ENCODE data around the gene MTHFD1L.
"Not testable (repeated sequence)": the region's sequence is repeated elsewhere in the genome, so short reads cannot be mapped to it uniquely, and the experiment has no call there.

Gene MTHFD1L

DNA sequence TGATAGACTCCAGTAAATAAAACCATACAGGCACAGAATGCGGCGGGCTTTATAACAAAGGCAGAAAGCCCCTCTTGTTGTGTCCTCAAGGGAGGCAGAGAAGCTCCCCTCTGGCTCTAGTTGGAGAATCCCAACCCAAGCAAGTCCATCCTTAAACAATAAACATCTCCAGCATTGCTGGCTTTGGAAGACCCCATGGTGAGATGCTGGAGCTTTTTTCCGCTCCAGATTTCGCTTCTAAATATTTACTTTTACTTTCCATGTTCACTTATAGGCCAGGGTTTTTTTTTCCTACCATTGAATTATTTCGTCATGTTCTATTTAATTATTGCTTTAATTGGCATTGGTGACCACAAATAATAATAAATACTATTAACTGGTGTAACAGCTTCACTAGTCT lies 176.2 kb downstream of the MTHFD1L start:
- no peak for DNase-seq (ENCODE audit: low spot score)

DNA sequence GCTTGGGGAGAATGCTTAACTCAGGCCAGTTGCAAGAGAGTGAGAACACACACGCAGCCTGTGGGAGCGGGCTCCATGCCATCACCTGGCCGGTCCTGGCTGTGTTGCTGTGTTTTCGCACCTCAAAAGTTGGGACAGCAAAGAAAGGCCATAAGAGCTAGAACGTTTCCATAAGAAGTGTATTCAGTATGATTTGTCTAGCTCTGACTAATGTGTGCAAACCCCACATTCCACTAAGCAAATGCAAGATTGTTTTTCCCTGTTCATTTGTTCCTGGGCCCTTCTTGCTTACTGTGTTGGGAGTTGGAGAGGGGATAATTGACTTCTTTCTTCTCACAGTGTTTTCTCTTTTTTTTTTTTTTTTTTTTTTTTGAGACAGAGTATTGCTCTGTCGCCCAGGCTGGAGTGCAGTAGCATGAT lies 177.4 kb downstream of the MTHFD1L start:
- DNase-seq (ENCODE audit: low spot score): not testable (repeated sequence)

GRCh38 chr6:151043944-151044343 lies 178.4 kb downstream of the MTHFD1L start:
- no peak for DNase-seq (ENCODE audit: low spot score)

- no peak for DNase-seq (ENCODE audit: low spot score)
These were observed 179.3 kb downstream of the MTHFD1L start for GRCh38 chr6:151044465-151045441.

DNA sequence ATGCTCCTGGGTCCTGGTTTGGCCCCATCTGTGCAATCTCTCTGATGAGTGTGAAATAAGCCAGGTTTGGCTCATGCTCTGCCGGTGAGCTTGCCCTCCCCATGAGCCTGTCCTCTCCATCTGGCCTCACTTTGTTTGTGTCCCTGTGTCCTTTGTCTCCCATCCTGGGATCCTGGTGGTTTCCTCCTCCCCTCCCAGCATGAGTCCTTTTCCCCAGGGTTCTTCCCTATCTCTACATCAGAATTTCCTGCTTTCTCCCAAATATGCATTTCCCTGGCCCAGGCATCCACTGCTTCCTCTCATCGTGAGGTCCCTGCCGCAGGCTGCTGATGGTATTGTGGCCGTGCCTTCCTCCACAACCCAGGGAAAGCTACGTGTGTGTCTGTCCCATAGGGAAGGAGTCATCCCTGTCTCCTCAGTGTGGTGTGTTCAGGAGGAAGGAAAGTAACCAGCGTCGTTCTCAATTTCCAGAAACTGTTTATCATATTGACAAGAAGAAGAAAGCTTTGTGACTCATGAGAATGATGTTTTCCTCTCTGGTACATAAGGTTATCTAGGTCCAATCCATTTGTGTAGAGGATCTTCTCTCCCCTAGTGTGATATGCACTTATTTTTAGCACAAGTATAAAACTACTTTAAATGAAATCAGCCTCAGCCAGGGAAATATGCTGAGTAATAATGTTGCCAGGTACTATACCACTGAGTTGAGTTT lies 180.2 kb downstream of the MTHFD1L start:
- DNase-seq (ENCODE audit: low spot score): not testable (repeated sequence)

- no peak for DNase-seq (ENCODE audit: low spot score)
These were observed 185.7 kb downstream of the MTHFD1L start for GRCh38 chr6:151051164-151051563.

- no peak for DNase-seq (ENCODE audit: low spot score)
These were observed 186.6 kb downstream of the MTHFD1L start for GRCh38 chr6:151052021-151052646.

DNA sequence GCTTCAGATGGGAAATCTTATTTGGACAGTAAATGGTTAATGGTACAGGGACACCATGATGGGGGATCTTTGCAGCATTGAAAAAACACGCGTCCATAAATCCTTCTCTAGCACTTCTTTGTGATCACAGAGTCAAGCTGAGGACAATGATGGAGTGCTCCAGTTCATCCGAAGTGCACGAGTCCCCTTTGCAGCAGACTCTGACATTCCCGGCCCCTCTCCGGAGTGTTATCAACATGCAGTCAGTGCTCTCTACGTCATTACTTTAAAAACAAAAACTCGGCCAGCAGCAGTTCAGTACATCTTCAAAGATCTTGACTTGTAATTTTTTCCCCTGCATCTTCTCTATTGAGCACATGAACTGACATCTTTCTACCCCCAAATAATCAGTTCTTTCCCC lies 188.8 kb downstream of the MTHFD1L start:
- no peak for DNase-seq (ENCODE audit: low spot score)

GRCh38 chr6:151056230-151056907 lies 190.9 kb downstream of the MTHFD1L start:
- no peak for DNase-seq (ENCODE audit: low spot score)

DNA sequence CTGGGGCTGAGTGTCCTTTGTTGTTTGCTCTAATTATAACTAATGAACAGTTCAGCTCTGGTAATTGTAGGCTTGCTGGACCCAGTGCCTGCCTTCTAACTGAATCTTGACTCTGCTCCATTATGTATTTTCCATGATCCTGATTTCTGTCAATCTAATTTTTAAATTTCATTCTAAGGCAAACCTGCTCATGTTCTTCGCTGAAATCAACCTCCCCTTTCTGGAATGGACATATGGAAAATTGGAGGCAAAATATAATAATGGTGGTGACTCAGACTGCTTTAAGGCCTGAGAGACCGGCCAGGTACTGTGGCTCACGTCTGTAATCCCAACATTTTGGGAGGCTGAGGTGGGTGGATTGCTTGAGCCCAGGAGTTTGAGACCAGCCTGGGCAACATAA lies 191.6 kb downstream of the MTHFD1L start:
- DNase-seq (ENCODE audit: low spot score): no peak

DNA sequence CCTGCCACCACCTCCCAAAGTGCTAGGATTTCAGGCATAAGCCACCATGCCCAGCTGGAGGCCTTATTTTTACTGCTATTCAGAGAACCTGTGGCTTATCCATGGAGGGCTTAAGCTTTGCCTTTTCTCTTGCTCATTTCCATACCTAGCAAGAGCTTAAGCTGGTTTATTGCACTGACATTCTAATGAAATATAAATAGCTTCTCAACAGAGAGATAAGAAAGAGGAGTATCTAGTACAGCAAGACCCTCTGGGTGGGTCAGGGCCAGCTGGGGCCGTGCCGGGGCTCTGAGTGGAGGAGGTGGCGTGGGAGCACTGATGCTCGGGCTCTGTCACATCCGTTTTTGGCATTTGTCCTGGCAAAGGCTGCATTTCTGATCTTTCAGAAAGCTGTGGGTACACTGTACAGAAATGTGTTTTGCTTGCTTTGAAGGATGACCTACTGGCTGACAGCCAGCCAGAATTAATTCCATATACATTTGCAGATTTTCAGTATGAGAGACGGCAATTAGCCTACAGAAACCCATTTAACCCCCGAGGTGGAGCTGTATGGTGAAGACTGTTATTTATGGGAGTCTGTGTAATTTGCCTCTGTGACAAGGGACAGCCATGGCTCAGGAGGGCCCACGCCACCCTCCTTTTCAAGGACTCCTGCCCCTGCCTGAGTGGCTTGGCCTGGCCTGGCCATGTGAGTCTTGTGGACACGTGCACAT lies 192.7 kb downstream of the MTHFD1L start:
- DNase-seq (ENCODE audit: low spot score): no peak

DNA sequence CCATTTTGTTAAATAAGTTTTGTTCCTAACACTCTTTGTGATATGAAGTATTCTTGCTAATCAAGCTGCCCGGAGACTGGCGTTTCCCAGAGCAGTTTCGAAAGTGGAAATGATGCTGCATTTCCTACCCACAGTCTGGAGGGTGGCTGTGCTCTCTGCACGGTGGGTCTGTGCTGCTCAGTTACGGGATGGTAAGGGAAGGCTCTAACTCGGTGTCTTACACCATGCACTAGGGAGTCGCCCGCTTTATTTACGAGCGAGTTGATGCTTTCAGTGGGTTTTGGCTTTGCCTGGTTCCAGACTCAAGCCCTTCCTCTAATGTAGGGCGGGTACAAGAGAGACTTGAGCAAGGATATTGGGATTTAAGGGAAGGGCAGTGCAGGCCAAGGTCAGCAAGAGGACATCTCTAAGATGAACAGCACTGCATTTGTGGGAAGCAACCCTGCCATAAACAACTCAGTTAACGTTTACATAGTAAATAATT lies 194.2 kb downstream of the MTHFD1L start:
- no peak for DNase-seq (ENCODE audit: low spot score)

- DNase-seq (ENCODE audit: low spot score): no peak
These were observed 194.7 kb downstream of the MTHFD1L start for GRCh38 chr6:151060096-151060765.

DNA sequence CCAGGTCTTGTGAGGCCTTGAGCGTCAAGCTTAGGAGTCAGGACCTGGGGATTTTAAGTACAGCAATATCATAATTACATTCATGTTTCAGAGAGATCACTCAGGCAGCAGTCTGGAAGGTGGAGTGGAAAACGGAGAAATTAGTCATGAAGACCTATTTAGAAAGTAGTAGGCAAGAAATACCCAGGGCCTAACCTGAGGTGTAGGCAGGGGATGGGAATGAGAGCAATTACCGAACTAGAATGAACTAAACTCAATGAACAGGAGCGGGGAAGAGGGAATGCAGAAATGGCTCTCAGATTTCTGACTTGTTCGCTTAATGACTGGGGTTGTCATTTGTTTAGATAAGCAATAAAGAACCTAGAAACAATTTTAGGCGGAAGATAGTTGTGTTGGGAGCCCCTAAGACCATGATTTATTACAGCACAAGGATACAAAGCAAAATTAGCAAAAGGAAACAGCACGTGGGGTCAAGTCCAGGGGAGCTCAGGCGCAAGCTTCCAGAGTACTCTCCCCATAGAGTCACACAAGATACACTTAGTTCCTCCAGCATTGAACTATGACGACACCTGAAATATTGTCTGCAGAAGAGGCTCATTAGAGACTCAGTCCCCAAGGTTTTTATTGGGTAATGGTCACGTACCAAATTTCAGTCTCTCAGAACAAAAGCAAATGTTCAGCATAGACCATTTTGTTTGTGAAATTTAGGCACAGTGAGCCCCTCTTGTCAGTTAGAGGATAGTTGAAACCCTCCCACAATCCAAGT lies 195.4 kb downstream of the MTHFD1L start:
- DNase-seq (ENCODE audit: low spot score): no peak

- DNase-seq (ENCODE audit: low spot score): no peak
These were observed 197.8 kb downstream of the MTHFD1L start for GRCh38 chr6:151063352-151063751.

DNA sequence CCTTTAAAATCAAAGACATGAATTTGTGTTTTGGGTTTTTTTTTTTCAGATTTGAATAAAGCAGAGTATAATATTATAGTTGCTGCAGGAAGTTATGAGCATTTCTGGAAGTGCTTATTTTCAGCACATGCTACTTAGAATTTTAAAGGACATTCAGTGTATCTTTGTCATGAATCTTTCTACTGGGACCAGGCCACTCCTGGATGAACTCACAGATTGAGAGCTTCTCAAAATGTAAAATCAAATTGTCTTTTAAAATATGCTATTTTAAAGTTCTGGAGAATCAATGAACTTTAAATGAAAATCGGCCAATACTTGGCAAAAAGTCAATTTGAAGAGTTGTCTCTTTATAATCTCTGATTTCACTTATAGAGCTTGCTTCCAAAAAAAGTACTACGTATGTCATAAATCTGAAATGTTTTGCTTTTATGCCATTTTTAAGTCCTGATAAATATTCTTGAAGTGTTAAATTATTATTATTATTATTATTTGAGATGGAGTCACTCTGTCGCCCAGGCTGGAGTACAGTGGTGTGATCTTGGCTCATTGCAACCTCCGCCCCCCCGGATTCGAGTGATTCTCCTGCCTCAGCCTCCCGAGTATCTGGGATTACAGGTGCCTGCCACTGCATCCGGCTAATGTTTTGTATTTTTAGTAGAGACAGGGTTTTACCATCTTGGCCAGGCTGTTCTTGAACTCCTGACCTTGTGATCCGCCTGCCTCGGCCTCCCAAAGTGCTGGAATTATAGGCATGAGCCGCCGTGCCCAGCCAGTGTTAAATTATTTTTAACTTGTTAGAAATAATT lies 198.5 kb downstream of the MTHFD1L start:
- no peak for DNase-seq (ENCODE audit: low spot score)

DNA sequence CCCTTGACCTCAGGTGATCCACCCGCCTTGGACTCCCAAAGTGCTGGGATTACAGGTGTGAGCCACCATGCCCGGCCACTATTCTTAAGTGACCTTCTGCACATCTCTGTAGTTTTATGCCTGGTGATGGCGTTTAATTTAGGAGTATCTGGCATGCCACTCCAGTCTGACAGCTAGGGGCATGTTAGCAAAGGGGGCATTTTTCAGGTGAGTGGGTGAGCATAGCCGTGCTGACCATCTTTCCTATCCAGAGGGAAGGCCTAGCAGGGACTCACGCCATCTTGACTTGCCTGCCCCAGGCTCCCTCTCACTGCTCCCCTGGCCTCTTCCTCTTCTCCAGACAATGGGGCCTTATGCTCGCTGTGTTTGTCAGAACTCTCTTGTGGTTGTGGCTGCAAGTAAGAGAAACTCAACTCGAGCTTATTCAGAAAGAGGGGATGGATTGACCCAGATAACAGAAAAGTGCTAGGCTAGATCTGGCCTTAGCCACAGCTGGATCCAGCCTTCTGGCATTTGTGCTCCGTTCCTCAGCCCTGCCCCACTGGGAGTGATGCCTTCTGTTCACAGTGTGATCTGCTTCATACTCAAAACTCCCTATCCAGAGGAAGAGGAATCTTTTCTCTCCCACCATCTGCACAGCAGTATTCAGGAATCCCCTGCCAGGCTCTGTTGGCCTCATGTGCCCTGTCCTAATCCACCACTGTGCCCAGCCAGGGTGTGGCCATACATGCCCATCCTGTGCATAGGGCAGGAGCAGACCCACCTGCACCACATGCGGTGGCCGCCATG lies 199.7 kb downstream of the MTHFD1L start:
- DNase-seq (ENCODE audit: low spot score): no peak
